ENCODE results near the gene ADAMTS4. TPM values are rescaled to one million over a fixed set of nuclear protein-coding genes. Genes with fewer than 3 reads are reported as not detected.

ADAMTS4 gene
- total RNA-seq, 1 experiment from 2014 or later, result not detected

- DNase-seq (ENCODE audit: low read depth), result no peak
Measured at GRCh38 chr1:161219078-161219892, 20.4 kb upstream of the ADAMTS4 start.

GRCh38 chr1:161218301-161219077 is 19.6 kb upstream of the ADAMTS4 start:
- DNase-seq (ENCODE audit: low read depth), result no peak

- no peak for DNase-seq (ENCODE audit: low read depth)
Measured at GRCh38 chr1:161217831-161218230, 19.0 kb upstream of the ADAMTS4 start.

- peak; percentile 89 for DNase-seq (ENCODE audit: low read depth)
Measured at GRCh38 chr1:161216945-161217712, 18.3 kb upstream of the ADAMTS4 start.

GRCh38 chr1:161215076-161215475 is 16.2 kb upstream of the ADAMTS4 start, which contains the start of gene FCER1G:
TSS of gene FCER1G (plus strand) at chr1:161215295. CDS start at chr1:161215322, 27 bp downstream.
- no peak for DNase-seq (ENCODE audit: low read depth)

- DNase-seq (ENCODE audit: low read depth), result no peak
Measured at GRCh38 chr1:161214369-161214768, 15.5 kb upstream of the ADAMTS4 start.

GRCh38 chr1:161209790-161210409 is 11.0 kb upstream of the ADAMTS4 start:
- peak; percentile 70 for DNase-seq (ENCODE audit: low read depth)

GRCh38 chr1:161207173-161207572 is 8.3 kb upstream of the ADAMTS4 start:
- DNase-seq (ENCODE audit: low read depth), result no peak

GRCh38 chr1:161206411-161207140 is 7.7 kb upstream of the ADAMTS4 start:
- no peak for DNase-seq (ENCODE audit: low read depth)

GRCh38 chr1:161201836-161202712 is 3.2 kb upstream of the ADAMTS4 start, which contains the start of gene NDUFS2:
TSS of gene NDUFS2 (plus strand) at chr1:161202367. CDS start at chr1:161202386, 19 bp downstream.
- DNase-seq (ENCODE audit: low read depth), result peak; percentile 98

- DNase-seq (ENCODE audit: low read depth), result peak; percentile 84
Measured at GRCh38 chr1:161200992-161201835, 2.4 kb upstream of the ADAMTS4 start.

GRCh38 chr1:161200421-161200991 is 1.7 kb upstream of the ADAMTS4 start:
- peak; percentile 34 for DNase-seq (ENCODE audit: low read depth)

GRCh38 chr1:161199506-161200139 is 769 bp upstream of the ADAMTS4 start:
- DNase-seq (ENCODE audit: low read depth), result no peak

- no peak for DNase-seq (ENCODE audit: low read depth)
Measured at GRCh38 chr1:161198194-161198896, 509 bp downstream of the ADAMTS4 start.

- DNase-seq (ENCODE audit: low read depth), result no peak
Measured at GRCh38 chr1:161197560-161198193, 1.2 kb downstream of the ADAMTS4 start.

All from HT1080 (cell line).